ENCODE data around the gene EVA1C. TPM values are rescaled to one million over a fixed set of nuclear protein-coding genes. Genes with fewer than 3 reads are reported as not detected.

The EVA1C gene
- polyA plus RNA-seq, 1 of the 3 experiments (the other 2 are of a cell fraction) = 10.1 TPM

- no peak overlapping the region for H3K4me3 ChIP-seq (ENCODE audit: low read depth in 2 of 2, low read length in 1 of 2)
- 0 out of 2 replicates have a peak, but pooled peaks cover 4% of the 10 kb centered on the region for H3K79me2 ChIP-seq (ENCODE audit: insufficient read depth)
- peaks cover 38% of the 10 kb centered on the region for H3F3A ChIP-seq (replicated peaks; ENCODE audit: insufficient read depth)
- H3K27ac ChIP-seq (ENCODE audit: low read depth in 2 of 2, low read length in 1 of 2) = peak overlapping the region; percentile 29 to 99; a peak in 3 of 4 replicates
- no peaks in the 10 kb centered on the region for H3K27me3 ChIP-seq (ENCODE audit: insufficient read depth)
- no peak for TF ChIP-seq RFX5 (IDR thresholded peaks at IDR 0.05; ENCODE audit: low read length)
- TF ChIP-seq, protein P1, sequence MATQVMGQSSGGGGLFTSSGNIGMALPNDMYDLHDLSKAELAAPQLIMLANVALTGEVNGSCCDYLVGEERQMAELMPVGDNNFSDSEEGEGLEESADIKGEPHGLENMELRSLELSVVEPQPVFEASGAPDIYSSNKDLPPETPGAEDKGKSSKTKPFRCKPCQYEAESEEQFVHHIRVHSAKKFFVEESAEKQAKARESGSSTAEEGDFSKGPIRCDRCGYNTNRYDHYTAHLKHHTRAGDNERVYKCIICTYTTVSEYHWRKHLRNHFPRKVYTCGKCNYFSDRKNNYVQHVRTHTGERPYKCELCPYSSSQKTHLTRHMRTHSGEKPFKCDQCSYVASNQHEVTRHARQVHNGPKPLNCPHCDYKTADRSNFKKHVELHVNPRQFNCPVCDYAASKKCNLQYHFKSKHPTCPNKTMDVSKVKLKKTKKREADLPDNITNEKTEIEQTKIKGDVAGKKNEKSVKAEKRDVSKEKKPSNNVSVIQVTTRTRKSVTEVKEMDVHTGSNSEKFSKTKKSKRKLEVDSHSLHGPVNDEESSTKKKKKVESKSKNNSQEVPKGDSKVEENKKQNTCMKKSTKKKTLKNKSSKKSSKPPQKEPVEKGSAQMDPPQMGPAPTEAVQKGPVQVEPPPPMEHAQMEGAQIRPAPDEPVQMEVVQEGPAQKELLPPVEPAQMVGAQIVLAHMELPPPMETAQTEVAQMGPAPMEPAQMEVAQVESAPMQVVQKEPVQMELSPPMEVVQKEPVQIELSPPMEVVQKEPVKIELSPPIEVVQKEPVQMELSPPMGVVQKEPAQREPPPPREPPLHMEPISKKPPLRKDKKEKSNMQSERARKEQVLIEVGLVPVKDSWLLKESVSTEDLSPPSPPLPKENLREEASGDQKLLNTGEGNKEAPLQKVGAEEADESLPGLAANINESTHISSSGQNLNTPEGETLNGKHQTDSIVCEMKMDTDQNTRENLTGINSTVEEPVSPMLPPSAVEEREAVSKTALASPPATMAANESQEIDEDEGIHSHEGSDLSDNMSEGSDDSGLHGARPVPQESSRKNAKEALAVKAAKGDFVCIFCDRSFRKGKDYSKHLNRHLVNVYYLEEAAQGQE (IDR thresholded peaks at IDR 0.05; ENCODE audit: low read depth, low read length) = 0 out of 2 replicates have a peak, but pooled peaks have one; percentile 24
- peak; percentile 56; the same call in 1 of the 2 replicates for TF ChIP-seq POLR2AphosphoS5 (IDR thresholded peaks at IDR 0.05; ENCODE audit: low read depth, low read length)
- 0 out of 2 replicates have a peak, but pooled peaks have one; percentile 23 for TF ChIP-seq TEAD4 (IDR thresholded peaks at IDR 0.05; ENCODE audit: borderline replicate concordance, insufficient read depth)
- TF ChIP-seq EP300 (IDR thresholded peaks at IDR 0.05; ENCODE audit: borderline replicate concordance in 1 of 2, low read depth in 1 of 2, low read length in 1 of 2) = peak in 1 of 2 experiments; percentile 78; a peak in 2 of 4 replicates
- peak; percentile 88 for TF ChIP-seq NFIC (IDR thresholded peaks at IDR 0.05; ENCODE audit: borderline replicate concordance)
- peak; percentile 61 for TF ChIP-seq PBX3 (IDR thresholded peaks at IDR 0.05)
- no peak for TF ChIP-seq SMC3 (IDR thresholded peaks at IDR 0.05; ENCODE audit: low read depth, low read length)
- peak; percentile 85 for TF ChIP-seq MAX (IDR thresholded peaks at IDR 0.05; ENCODE audit: low read depth)
- no peak for TF ChIP-seq FOXM1 (IDR thresholded peaks at IDR 0.05; ENCODE audit: low read depth)
- peak; percentile 52 for TF ChIP-seq JUND (IDR thresholded peaks at IDR 0.05)
- TF ChIP-seq SIN3A (IDR thresholded peaks at IDR 0.05; ENCODE audit: borderline replicate concordance, low read depth, low read length) = 0 out of 2 replicates have a peak, but pooled peaks have one; percentile 47
- TF ChIP-seq TAF1 (IDR thresholded peaks at IDR 0.05; ENCODE audit: borderline replicate concordance, low read depth, low read length) = peak; percentile 34; the same call in 1 of the 2 replicates
- TF ChIP-seq TCF12 (IDR thresholded peaks at IDR 0.05) = peak; percentile 64
- peak; percentile 66; the same call in 1 of the 2 replicates for TF ChIP-seq FOSL2 (IDR thresholded peaks at IDR 0.05; ENCODE audit: borderline replicate concordance, low read depth)
- peak; percentile 46; the same call in 1 of the 2 replicates for TF ChIP-seq ELF1 (IDR thresholded peaks at IDR 0.05)
- TF ChIP-seq USF2 (IDR thresholded peaks at IDR 0.05; ENCODE audit: borderline replicate concordance, low read depth, low read length) = no peak
- CTCF ChIA-PET = interaction anchor here (1.0 to 1.4 kb wide), 2 partner anchors 80 to 118 kb away, joined by 4 read pairs; no protein-coding TSS in a partner anchor
- no peaks in the 10 kb centered on the region for H4K20me1 ChIP-seq (ENCODE audit: insufficient read depth)
- no peak overlapping the region for H2AFZ ChIP-seq (ENCODE audit: low read depth)
- no peaks in the 10 kb centered on the region for H3K9me2 ChIP-seq
- 11% methylated on average over 14 of the region's 14 CpGs for WGBS (ENCODE audit: low lambda C conversion rate)
- H3K9ac ChIP-seq = peak overlapping the region; percentile 78
- peaks cover 0 to 7% of the 10 kb centered on the region in 2 experiments for H3K36me3 ChIP-seq (replicated peaks in 1 of 2; ENCODE audit: control insufficient read depth in 1 of 2, insufficient read depth in 2 of 2, low read length in 1 of 2)
- H3K4me2 ChIP-seq = peak overlapping the region; percentile 67
- POLR2A ChIA-PET = no interaction called here
- H3K9me3 ChIP-seq = no peaks in the 10 kb centered on the region; the same call in 1 of the 2 replicates
- peaks cover 15 to 36% of the 10 kb centered on the region in 2 experiments; a peak in 3 of 4 replicates for H3K4me1 ChIP-seq (ENCODE audit: control insufficient read depth in 1 of 2, insufficient read depth in 2 of 2, low read depth in 1 of 2, low read length in 1 of 2)
- peak; percentile 62 for DNase-seq
Measured at GRCh38 chr21:32520875-32521735, 108.6 kb downstream of the EVA1C start.
